Chondrocyte (in vitro differentiated cells): ENCODE results near the gene ZNF488. TPM values are rescaled to one million over a fixed set of nuclear protein-coding genes. Genes with fewer than 3 reads are reported as not detected.

Source experiments
- DNase-seq: peaks from one replicate; pipeline ENCODE4 v3.0.0; 2021; ENCODE audit warnings: mixed read lengths, low spot score
- H3K27ac Mint-ChIP-seq: one replicate; pipeline ENCODE4 v1.8.0; 2021; ENCODE audit warnings: mild to moderate bottlenecking, moderate library complexity, mixed read lengths; ENCODE audit not compliant: unreplicated experiment
- H3K27me3 Mint-ChIP-seq: 2 replicates; pipeline ENCODE4 v1.8.0; 2021; ENCODE audit warnings: low read depth, mixed read lengths
- H3K36me3 Mint-ChIP-seq: 2 replicates; pipeline ENCODE4 v1.8.0; 2021; ENCODE audit warnings: low read depth, mixed read lengths
- H3K4me1 Mint-ChIP-seq: 2 replicates; pipeline ENCODE4 v1.8.0; 2021; ENCODE audit warnings: low read depth, mild to moderate bottlenecking, mixed read lengths
- H3K4me3 Mint-ChIP-seq: one replicate; pipeline ENCODE4 v1.8.0; 2021; ENCODE audit warnings: mild to moderate bottlenecking, moderate library complexity, mixed read lengths; ENCODE audit not compliant: unreplicated experiment
- H3K9me3 Mint-ChIP-seq: 2 replicates; pipeline ENCODE4 v1.8.0; 2021; ENCODE audit warnings: low read depth, mixed read lengths
- CTCF ChIP-seq: fragments of 200-600 bp; sonication (generic); IDR thresholded peaks from 2 replicates; pipeline ENCODE4 v1.5.0; 2021; ENCODE audit warnings: antibody characterized with exemption, mild to moderate bottlenecking, moderate library complexity
- total RNA-seq: library from RNA; stranded (reverse); gene quantifications from 3 replicates; pipeline ENCODE4 v1.2.1, GENCODE V29; 2021

Gene ZNF488
- total RNA-seq, 1 donor from 2014 or later, result 0.17 TPM

- H3K4me1 Mint-ChIP-seq, result no peaks in the 10 kb centered on the region
- peak; percentile 44 for DNase-seq
- H3K4me3 Mint-ChIP-seq, result no peak overlapping the region
- no peak for TF ChIP-seq CTCF
- no peaks in the 10 kb centered on the region for H3K9me3 Mint-ChIP-seq
- H3K27me3 Mint-ChIP-seq, result no peaks in the 10 kb centered on the region
- no peaks in the 10 kb centered on the region for H3K36me3 Mint-ChIP-seq
- H3K27ac Mint-ChIP-seq, result no peak overlapping the region
Observed at GRCh38 chr10:47359101-47359500, 25.0 kb downstream of the ZNF488 start.

- DNase-seq, result peak; percentile 66
- H3K4me3 Mint-ChIP-seq, result no peak overlapping the region
- H3K4me1 Mint-ChIP-seq, result no peaks in the 10 kb centered on the region
- no peaks in the 10 kb centered on the region for H3K36me3 Mint-ChIP-seq
- H3K27me3 Mint-ChIP-seq, result no peaks in the 10 kb centered on the region
- no peaks in the 10 kb centered on the region for H3K9me3 Mint-ChIP-seq
- H3K27ac Mint-ChIP-seq, result no peak overlapping the region
- TF ChIP-seq CTCF, result no peak
Observed at GRCh38 chr10:47358457-47358856, 25.6 kb downstream of the ZNF488 start.

- Mint-ChIP-seq H3K4me3 (no peak overlapping the region), H3K9me3 (no peaks in the 10 kb centered on the region), H3K27me3 (no peaks in the 10 kb centered on the region), H3K4me1 (no peaks in the 10 kb centered on the region), H3K36me3 (no peaks in the 10 kb centered on the region), H3K27ac (no peak overlapping the region)
- peak; percentile 43 for DNase-seq
- TF ChIP-seq CTCF, result no peak
Observed at GRCh38 chr10:47357911-47358310, 26.2 kb downstream of the ZNF488 start.

- Mint-ChIP-seq H3K36me3 (no peaks in the 10 kb centered on the region), H3K9me3 (no peaks in the 10 kb centered on the region), H3K4me3 (no peak overlapping the region), H3K27me3 (no peaks in the 10 kb centered on the region), H3K4me1 (no peaks in the 10 kb centered on the region), H3K27ac (no peak overlapping the region)
- TF ChIP-seq CTCF, result no peak
- DNase-seq, result peak; percentile 88
Observed at GRCh38 chr10:47357131-47357582, 26.9 kb downstream of the ZNF488 start.

- no peaks in the 10 kb centered on the region for H3K4me1 Mint-ChIP-seq
- H3K4me3 Mint-ChIP-seq, result no peak overlapping the region
- no peaks in the 10 kb centered on the region for H3K9me3 Mint-ChIP-seq
- no peaks in the 10 kb centered on the region for H3K27me3 Mint-ChIP-seq
- H3K27ac Mint-ChIP-seq, result no peak overlapping the region
- TF ChIP-seq CTCF, result no peak
- DNase-seq, result no peak
- no peaks in the 10 kb centered on the region for H3K36me3 Mint-ChIP-seq
Observed at GRCh38 chr10:47356708-47357107, 27.4 kb downstream of the ZNF488 start.
